Liver (tissue), 9 donors: ENCODE data around the gene PYGO2. TPM values are rescaled to one million over a fixed set of nuclear protein-coding genes. Genes with fewer than 3 reads are reported as not detected.

Source experiments
- DNase-seq: peaks from one replicate; pipeline ENCODE4 v3.0.0-alpha.2; 2017; ENCODE audit warnings: low spot score
- H3K27ac ChIP-seq, 2 donors: one replicate each; pipeline ENCODE4 v1.7.0; 2013; ENCODE audit warnings: inconsistent platforms in 2 of 2, low read length in 2 of 2, control low read depth in 1 of 2, low read depth in 1 of 2, mild to moderate bottlenecking in 1 of 2
- H3K27me3 ChIP-seq, 4 donors: one replicate each; pipeline versions ENCODE4 v1.6.1 to v1.7.0; 2013; ENCODE audit warnings: low read length in 3 of 4, inconsistent platforms in 1 of 4, mild to moderate bottlenecking in 1 of 4, moderate library complexity in 1 of 4; ENCODE audit not compliant: control insufficient read depth in 4 of 4, insufficient read depth in 4 of 4
- H3K36me3 ChIP-seq, 4 donors: one replicate each; pipeline versions ENCODE4 v1.6.1 to v1.7.0; 2013; ENCODE audit warnings: low read length in 3 of 4, mild to moderate bottlenecking in 3 of 4, low read depth in 1 of 4, moderate library complexity in 1 of 4; ENCODE audit not compliant: control insufficient read depth in 4 of 4, insufficient read depth in 3 of 4
- H3K4me1 ChIP-seq, 4 donors: one replicate each; pipeline versions ENCODE4 v1.6.1 to v1.7.0; 2013; ENCODE audit warnings: low read length in 3 of 4, mild to moderate bottlenecking in 3 of 4, moderate library complexity in 1 of 4; ENCODE audit not compliant: control insufficient read depth in 4 of 4, insufficient read depth in 4 of 4
- H3K4me3 ChIP-seq, 3 donors: one replicate each; pipeline versions ENCODE4 v1.6.1 to v1.7.0; 2013; ENCODE audit warnings: low read length in 3 of 3, control low read depth in 1 of 3, low read depth in 1 of 3, mild to moderate bottlenecking in 1 of 3
- H3K9ac ChIP-seq, 2 donors: one replicate each; pipeline ENCODE4 v1.7.0; 2013; ENCODE audit warnings: low read length in 2 of 2, mild to moderate bottlenecking in 2 of 2, moderate library complexity in 2 of 2, control low read depth in 1 of 2, low read depth in 1 of 2
- H3K9me3 ChIP-seq, 4 donors: one replicate each; pipeline versions ENCODE4 v1.6.1 to v1.7.0; 2013; ENCODE audit warnings: low read length in 3 of 4; ENCODE audit not compliant: control insufficient read depth in 4 of 4
- ATF3 ChIP-seq: IDR thresholded peaks from 2 replicates; pipeline ENCODE4 v1.6.1; 2016; ENCODE audit warnings: antibody characterized with exemption
- CTCF ChIP-seq: fragments of 150-350 bp; IDR thresholded peaks from 2 replicates; pipeline ENCODE4 v1.5.1; 2017; ENCODE audit warnings: improper control_type of control experiment, low read depth, low read length; ENCODE audit not compliant: missing input control
- EGR1 ChIP-seq, 2 donors: IDR thresholded peaks; 2 replicates each; pipeline ENCODE4 v1.6.1; 2016 to 2018; ENCODE audit warnings: antibody characterized with exemption in 2 of 2, low read depth in 2 of 2
- FOXA1 ChIP-seq: IDR thresholded peaks from 2 replicates; pipeline ENCODE4 v1.6.1; 2016; ENCODE audit warnings: antibody characterized with exemption
- FOXA2 ChIP-seq: IDR thresholded peaks from 2 replicates; pipeline ENCODE4 v1.6.1; 2016; ENCODE audit warnings: antibody characterized with exemption
- GABPA ChIP-seq, 2 donors: IDR thresholded peaks in 1 of 2; conservative IDR thresholded peaks in 1 of 2; 2 replicates each; pipeline ENCODE4 v1.6.1; 2016; ENCODE audit warnings: antibody characterized with exemption in 2 of 2, mild to moderate bottlenecking in 1 of 2, moderate library complexity in 1 of 2
- HNF4G ChIP-seq: IDR thresholded peaks from 2 replicates; pipeline ENCODE4 v1.6.1; 2016; ENCODE audit warnings: antibody characterized with exemption
- JUND ChIP-seq, 2 donors: IDR thresholded peaks; 2 replicates each; pipeline ENCODE4 v1.6.1; 2016; ENCODE audit warnings: antibody characterized with exemption in 2 of 2
- NR2F2 ChIP-seq: IDR thresholded peaks from 2 replicates; pipeline ENCODE4 v1.6.1; 2016; ENCODE audit warnings: antibody characterized with exemption
- RAD21 ChIP-seq, 2 donors: IDR thresholded peaks; 2 replicates each; pipeline ENCODE4 v1.6.1; 2016; ENCODE audit warnings: antibody characterized with exemption in 2 of 2, mild to moderate bottlenecking in 2 of 2
- REST ChIP-seq: IDR thresholded peaks from 2 replicates; pipeline ENCODE4 v1.6.1; 2016; ENCODE audit warnings: antibody characterized with exemption, mild to moderate bottlenecking
- RXRA ChIP-seq, 2 donors: IDR thresholded peaks; 2 replicates each; pipeline ENCODE4 v1.6.1; 2017 to 2018; ENCODE audit warnings: antibody characterized with exemption in 2 of 2, mild to moderate bottlenecking in 1 of 2
- SP1 ChIP-seq: IDR thresholded peaks from 2 replicates; pipeline ENCODE4 v1.6.1; 2018; ENCODE audit warnings: antibody characterized with exemption, mild to moderate bottlenecking
- TAF1 ChIP-seq: conservative IDR thresholded peaks from 2 replicates; pipeline ENCODE4 v1.6.1; 2016; ENCODE audit warnings: antibody characterized with exemption, mild to moderate bottlenecking
- YY1 ChIP-seq: IDR thresholded peaks from 2 replicates; pipeline ENCODE4 v1.6.1; 2016; ENCODE audit warnings: antibody characterized with exemption, mild to moderate bottlenecking
- ZBTB33 ChIP-seq: IDR thresholded peaks from 2 replicates; pipeline ENCODE4 v1.6.1; 2016; ENCODE audit warnings: antibody characterized with exemption
- WGBS: extraction: QIAGEN DNeasy Blood & Tissue Kit; methylation state at CpG from one replicate; pipeline ENCODE4 v1.1.7; 2013; 5-methylcytosine and 5-hydroxymethylcytosine counted together
- polyA plus RNA-seq, 2 donors: library from polyadenylated mRNA; stranded (reverse) in 1 of 2; unstranded in 1 of 2; fragments of 200-250 nt in 1 of 2; fragments of >200 nt in 1 of 2; fragmentation: Nextera tagmentation in 1 of 2; extraction: Ambion mirVana in 1 of 2; gene quantifications; one replicate each; pipeline versions ENCODE4 v1.2.1 to v1.2.3, GENCODE V29; 2013 to 2015
- total RNA-seq, 2 donors: library from RNA; depleted of rRNA; stranded (reverse); fragments of >200 nt; gene quantifications; one replicate each; pipeline ENCODE4 v1.2.3, GENCODE V29; 2014
- donor health status: healthy.
- donor health status: healthy.
- donor health status: healthy.
- donor health status: healthy.
- donor health status: healthy.

The PYGO2 gene
- total and polyA plus RNA-seq, 4 donors = 5.0 to 8.2 (median 7.0) TPM

GRCh38 chr1:154938604-154939399 lies 22.8 kb downstream of the PYGO2 start (continued):
- TF ChIP-seq ZBTB33 (no peak), CTCF (no peak), HNF4G (no peak)

GRCh38 chr1:154937988-154938386 lies 23.6 kb downstream of the PYGO2 start:
- Histone ChIP-seq H3K9ac (peak overlapping the region; percentile 98), H3K27ac (peak overlapping the region; percentile 94 to 100), H3K4me1 (peaks cover 0 to 38% (median 18%) of the 10 kb centered on the region in 4 donors), H3K9me3 (no peaks in the 10 kb centered on the region), H3K27me3 (no peaks in the 10 kb centered on the region), H3K4me3 (peak overlapping the region in 1 of 3 donors; percentile 63), H3K36me3 (no peaks in the 10 kb centered on the region)
- WGBS = 91% methylated on average over 8 of the region's 8 CpGs
- DNase-seq = no peak
- TF ChIP-seq TAF1 = no peak
- no peak for TF ChIP-seq FOXA1
- no peak for TF ChIP-seq NR2F2
- TF ChIP-seq ZBTB33 = no peak
- TF ChIP-seq CTCF = no peak
- no peak for TF ChIP-seq JUND (IDR thresholded peaks at IDR 0.05)
- TF ChIP-seq SP1 = no peak
- TF ChIP-seq ATF3 = no peak
- TF ChIP-seq HNF4G = no peak
- no peak for TF ChIP-seq RAD21 (IDR thresholded peaks at IDR 0.05)
- TF ChIP-seq GABPA (IDR thresholded peaks at IDR 0.05 in 1 of 2, conservative IDR thresholded peaks at IDR 0.05 in 1 of 2) = no peak
- no peak for TF ChIP-seq RXRA (IDR thresholded peaks at IDR 0.05)
- no peak for TF ChIP-seq FOXA2
- no peak for TF ChIP-seq EGR1 (IDR thresholded peaks at IDR 0.05; ENCODE audit: low read depth in 2 of 2)
- TF ChIP-seq REST = no peak
- no peak for TF ChIP-seq YY1
